ENCODE measurements around the gene CDHR3. TPM values are rescaled to one million over a fixed set of nuclear protein-coding genes. Genes with fewer than 3 reads are reported as not detected.

CDHR3 gene
- total RNA-seq, 1 donor from 2014 or later: 5.4 TPM

DNA sequence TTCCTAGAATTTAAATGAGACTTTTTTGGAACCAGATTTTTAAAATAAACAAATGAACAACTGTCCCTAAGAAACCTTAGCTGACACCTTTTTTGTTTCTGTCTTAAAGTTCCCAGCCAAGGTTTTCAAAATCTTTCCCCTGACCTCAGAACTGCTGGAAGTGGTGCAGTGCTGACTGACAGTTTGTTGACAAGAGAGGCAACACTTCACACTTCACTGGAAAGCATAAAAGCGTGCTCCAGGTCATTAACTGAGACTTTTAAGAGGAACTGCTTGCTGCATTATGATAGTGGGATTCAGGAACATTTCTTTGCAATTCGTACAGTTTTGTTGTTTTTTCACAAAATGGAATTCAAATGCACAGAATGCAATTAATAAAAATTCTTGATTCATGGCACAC lies 112.9 kb downstream of the CDHR3 start:
- DNase-seq (ENCODE audit: low read depth, low spot score): no peak
- Mint-ChIP-seq H3K27me3 (ENCODE audit: low read depth) (no peaks in the 10 kb centered on the region), H3K27ac (ENCODE audit: unreplicated experiment) (no peak overlapping the region), H3K36me3 (ENCODE audit: low read depth) (no peaks in the 10 kb centered on the region), H3K9me3 (no peaks in the 10 kb centered on the region), H3K4me1 (peaks cover 5% of the 10 kb centered on the region), H3K4me3 (no peak overlapping the region)
- TF ChIP-seq, protein P1, sequence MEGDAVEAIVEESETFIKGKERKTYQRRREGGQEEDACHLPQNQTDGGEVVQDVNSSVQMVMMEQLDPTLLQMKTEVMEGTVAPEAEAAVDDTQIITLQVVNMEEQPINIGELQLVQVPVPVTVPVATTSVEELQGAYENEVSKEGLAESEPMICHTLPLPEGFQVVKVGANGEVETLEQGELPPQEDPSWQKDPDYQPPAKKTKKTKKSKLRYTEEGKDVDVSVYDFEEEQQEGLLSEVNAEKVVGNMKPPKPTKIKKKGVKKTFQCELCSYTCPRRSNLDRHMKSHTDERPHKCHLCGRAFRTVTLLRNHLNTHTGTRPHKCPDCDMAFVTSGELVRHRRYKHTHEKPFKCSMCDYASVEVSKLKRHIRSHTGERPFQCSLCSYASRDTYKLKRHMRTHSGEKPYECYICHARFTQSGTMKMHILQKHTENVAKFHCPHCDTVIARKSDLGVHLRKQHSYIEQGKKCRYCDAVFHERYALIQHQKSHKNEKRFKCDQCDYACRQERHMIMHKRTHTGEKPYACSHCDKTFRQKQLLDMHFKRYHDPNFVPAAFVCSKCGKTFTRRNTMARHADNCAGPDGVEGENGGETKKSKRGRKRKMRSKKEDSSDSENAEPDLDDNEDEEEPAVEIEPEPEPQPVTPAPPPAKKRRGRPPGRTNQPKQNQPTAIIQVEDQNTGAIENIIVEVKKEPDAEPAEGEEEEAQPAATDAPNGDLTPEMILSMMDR (conservative IDR thresholded peaks at IDR 0.05): no peak

DNA sequence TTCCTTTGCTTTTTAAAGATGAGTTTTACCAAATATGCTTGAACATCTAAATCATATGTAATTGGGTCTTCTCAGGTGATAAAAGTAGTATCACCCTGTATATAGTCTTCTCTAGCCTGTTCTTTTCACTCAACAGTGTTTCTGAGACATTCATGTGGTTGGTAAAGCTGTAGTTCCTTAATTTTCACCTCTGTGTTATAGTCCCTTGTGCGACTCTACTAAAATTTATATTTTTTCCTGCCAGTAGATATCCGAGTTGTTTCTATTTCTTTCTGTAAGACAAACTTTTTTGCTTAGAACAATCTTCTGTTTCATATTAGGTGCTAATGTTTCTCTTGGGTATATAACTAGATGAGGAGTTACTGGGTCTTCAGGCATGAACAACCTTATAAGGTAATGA lies 113.5 kb downstream of the CDHR3 start:
- Mint-ChIP-seq H3K27me3 (ENCODE audit: low read depth) (no peaks in the 10 kb centered on the region), H3K36me3 (ENCODE audit: low read depth) (no peaks in the 10 kb centered on the region), H3K4me1 (peaks cover 6% of the 10 kb centered on the region), H3K27ac (ENCODE audit: unreplicated experiment) (no peak overlapping the region), H3K9me3 (no peaks in the 10 kb centered on the region), H3K4me3 (no peak overlapping the region)
- TF ChIP-seq, protein P1 (conservative IDR thresholded peaks at IDR 0.05): no peak
- no peak for DNase-seq (ENCODE audit: low read depth, low spot score)

DNA sequence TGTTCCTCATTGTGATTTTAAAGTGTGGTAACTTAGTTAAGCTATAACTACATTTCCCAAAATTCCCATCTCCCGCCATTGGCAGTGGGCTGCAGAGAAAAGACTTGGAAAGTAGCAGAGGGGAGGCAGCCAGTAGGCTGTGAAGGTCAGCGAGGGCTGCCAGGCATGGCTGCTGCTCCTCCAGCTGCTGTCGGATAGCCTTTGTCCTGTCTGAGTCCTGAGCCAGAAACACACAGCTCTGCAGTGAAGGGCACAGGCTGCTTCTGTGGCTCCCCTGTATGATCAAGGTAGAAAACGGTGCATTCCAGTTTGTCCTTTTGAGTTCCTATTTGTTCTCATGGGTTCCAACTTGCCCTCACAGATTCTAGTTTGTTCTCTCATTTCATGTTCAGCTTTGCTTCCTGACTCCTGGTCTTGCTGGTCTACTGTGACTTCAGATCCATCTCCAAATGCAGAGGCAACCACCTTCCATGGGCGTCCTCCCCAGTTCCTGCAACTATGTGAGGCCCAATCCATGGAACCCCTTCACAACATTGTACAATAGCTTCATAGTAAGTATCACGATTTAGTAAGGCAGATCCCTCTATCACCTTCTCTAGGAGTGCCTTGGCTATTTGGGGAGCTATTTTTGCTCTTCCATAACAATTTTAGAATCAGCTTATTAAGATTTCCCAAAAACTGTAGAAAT lies 117.4 kb downstream of the CDHR3 start:
- Mint-ChIP-seq H3K27me3 (ENCODE audit: low read depth) (no peaks in the 10 kb centered on the region), H3K27ac (ENCODE audit: unreplicated experiment) (no peak overlapping the region), H3K4me1 (peaks cover 7% of the 10 kb centered on the region), H3K9me3 (no peaks in the 10 kb centered on the region), H3K36me3 (ENCODE audit: low read depth) (no peaks in the 10 kb centered on the region), H3K4me3 (no peak overlapping the region)
- DNase-seq (ENCODE audit: low read depth, low spot score): no peak
- TF ChIP-seq, protein P1 (conservative IDR thresholded peaks at IDR 0.05): no peak

DNA sequence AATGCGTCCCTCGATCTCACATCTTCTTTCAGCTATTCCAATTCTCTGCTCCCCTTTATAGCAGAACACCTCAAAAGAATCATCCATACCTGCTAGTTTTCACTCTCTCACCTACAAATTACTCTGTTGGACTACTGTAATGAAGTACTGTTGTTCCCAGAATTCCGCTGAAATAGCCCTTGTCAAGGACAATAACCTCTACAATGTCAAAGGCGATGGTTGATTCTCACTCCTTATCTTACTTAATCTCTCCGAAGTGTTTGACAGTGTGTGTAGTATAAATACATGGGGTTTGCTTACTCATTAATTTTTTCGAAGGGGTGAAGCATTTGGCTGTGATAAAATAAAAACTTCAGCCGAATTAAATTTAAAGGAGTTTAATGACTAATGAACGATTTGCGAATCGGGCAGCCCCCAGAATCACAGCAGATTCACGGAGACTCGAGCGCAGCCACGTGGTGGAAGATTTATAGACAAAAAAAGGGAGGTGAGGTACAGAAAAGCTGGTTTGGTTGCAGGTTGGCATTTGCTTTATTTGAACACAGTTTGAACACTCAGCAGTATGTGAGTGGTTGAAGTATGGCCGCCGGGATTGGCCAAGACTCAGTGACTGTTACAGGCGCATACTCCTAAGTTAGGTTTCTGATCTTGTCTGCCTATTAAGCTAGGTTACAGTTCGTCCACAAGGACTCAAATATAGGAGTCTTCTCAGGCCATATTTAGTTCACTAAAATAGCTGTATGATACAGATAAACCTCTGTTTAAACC lies 119.2 kb downstream of the CDHR3 start:
- Mint-ChIP-seq H3K4me1 (peaks cover 7% of the 10 kb centered on the region), H3K27ac (ENCODE audit: unreplicated experiment) (no peak overlapping the region), H3K9me3 (no peaks in the 10 kb centered on the region), H3K27me3 (ENCODE audit: low read depth) (no peaks in the 10 kb centered on the region), H3K4me3 (no peak overlapping the region), H3K36me3 (ENCODE audit: low read depth) (peaks cover 3% of the 10 kb centered on the region)
- DNase-seq (ENCODE audit: low read depth, low spot score): no peak
- TF ChIP-seq, protein P1 (conservative IDR thresholded peaks at IDR 0.05): no peak

Other genes starting within 250 kb of the CDHR3 start
- gene ATXN7L1, start 86.7 kb upstream of the CDHR3 start, total RNA-seq: 13.1 and 14.4 TPM in 2 replicates
- 39.4 and 42.2 TPM in 2 replicates for gene SYPL1, start 149.0 kb downstream of the CDHR3 start, total RNA-seq

Data from neural crest cell (in vitro differentiated cells).